ENCODE measurements around the gene NFRKB. TPM values are rescaled to one million over a fixed set of nuclear protein-coding genes. Genes with fewer than 3 reads are reported as not detected.
"Not testable (repeated sequence)": the region's sequence is repeated elsewhere in the genome, so short reads cannot be mapped to it uniquely, and the experiment has no call there.

NFRKB gene
- polyA plus RNA-seq, 1 experiment = 12.7 TPM

- H3K9me3 ChIP-seq (ENCODE audit: control insufficient read depth, insufficient read depth, low read length) = no peaks in the 10 kb centered on the region
- no peak for TF ChIP-seq CTCF (IDR thresholded peaks at IDR 0.05; ENCODE audit: low read depth, low read length)
- DNase-seq (ENCODE audit: low read depth, low spot score) = no peak
- H3K27me3 ChIP-seq (ENCODE audit: control insufficient read depth, insufficient read depth, low read length) = peaks cover 32% of the 10 kb centered on the region
- POLR2A ChIA-PET = no interaction called here
- peak overlapping the region; percentile 13 for H3K27ac ChIP-seq (ENCODE audit: low read depth, low read length)
- no peak overlapping the region for H3K4me3 ChIP-seq (ENCODE audit: low read depth, low read length)
- CTCF ChIA-PET = no interaction called here
Observed at GRCh38 chr11:129854232-129854805, 41.1 kb downstream of the NFRKB start.

- no peak for TF ChIP-seq CTCF (IDR thresholded peaks at IDR 0.05; ENCODE audit: low read depth, low read length)
- Histone ChIP-seq H3K4me3 (ENCODE audit: low read depth, low read length) (no peak overlapping the region), H3K27ac (ENCODE audit: low read depth, low read length) (no peak overlapping the region), H3K9me3 (ENCODE audit: control insufficient read depth, insufficient read depth, low read length) (no peaks in the 10 kb centered on the region), H3K27me3 (ENCODE audit: control insufficient read depth, insufficient read depth, low read length) (peaks cover 39% of the 10 kb centered on the region)
- CTCF ChIA-PET = no interaction called here
- no peak for DNase-seq (ENCODE audit: low read depth, low spot score)
- POLR2A ChIA-PET = no interaction called here
Observed at GRCh38 chr11:129853518-129854231, 41.7 kb downstream of the NFRKB start.

- H3K27ac ChIP-seq (ENCODE audit: low read depth, low read length) = no peak overlapping the region
- no peak overlapping the region for H3K4me3 ChIP-seq (ENCODE audit: low read depth, low read length)
- TF ChIP-seq CTCF (IDR thresholded peaks at IDR 0.05; ENCODE audit: low read depth, low read length) = no peak
- POLR2A ChIA-PET = no interaction called here
- peaks cover 39% of the 10 kb centered on the region for H3K27me3 ChIP-seq (ENCODE audit: control insufficient read depth, insufficient read depth, low read length)
- no peak for DNase-seq (ENCODE audit: low read depth, low spot score)
- CTCF ChIA-PET = no interaction called here
- H3K9me3 ChIP-seq (ENCODE audit: control insufficient read depth, insufficient read depth, low read length) = no peaks in the 10 kb centered on the region; the same call in 1 of the 2 replicates
Observed at GRCh38 chr11:129852125-129852740, 43.1 kb downstream of the NFRKB start.

GRCh38 chr11:129849447-129850130 lies 45.8 kb downstream of the NFRKB start:
- ChIA-PET POLR2A (no interaction called here), CTCF (no interaction called here)
- no peak for TF ChIP-seq CTCF (IDR thresholded peaks at IDR 0.05; ENCODE audit: low read depth, low read length)
- no peak overlapping the region for H3K4me3 ChIP-seq (ENCODE audit: low read depth, low read length)
- no peak for DNase-seq (ENCODE audit: low read depth, low spot score)
- H3K9me3 ChIP-seq (ENCODE audit: control insufficient read depth, insufficient read depth, low read length) = no peaks in the 10 kb centered on the region; the same call in 1 of the 2 replicates
- H3K27ac ChIP-seq (ENCODE audit: low read depth, low read length) = no peak overlapping the region
- H3K27me3 ChIP-seq (ENCODE audit: control insufficient read depth, insufficient read depth, low read length) = peaks cover 38% of the 10 kb centered on the region

- CTCF ChIA-PET = not testable (repeated sequence)
Observed at GRCh38 chr11:129847361-129847760, 48.0 kb downstream of the NFRKB start.

More at GRCh38 chr11:129847361-129847760, 48.0 kb downstream of the NFRKB start:
- DNase-seq (ENCODE audit: low read depth, low spot score); POLR2A ChIA-PET; H3K9me3 ChIP-seq (ENCODE audit: control insufficient read depth, insufficient read depth, low read length); H3K27ac ChIP-seq (ENCODE audit: low read depth, low read length); H3K4me3 ChIP-seq (ENCODE audit: low read depth, low read length): not testable (repeated sequence)
- H3K27me3 ChIP-seq (ENCODE audit: control insufficient read depth, insufficient read depth, low read length) = peaks cover 35% of the 10 kb centered on the region

All from AG04450 (cell line).